K562 (cell line): ENCODE data around the gene PSORS1C1. TPM values are rescaled to one million over a fixed set of nuclear protein-coding genes. Genes with fewer than 3 reads are reported as not detected.

Source experiments
- RERE ChIP-seq: sonication (generic); formaldehyde crosslinking; IDR thresholded peaks from 2 replicates; pipeline ENCODE4 v1.8.0; 2023; ENCODE audit warnings: missing genetic modification reagents, mild to moderate bottlenecking, borderline replicate concordance
- SETDB1 ChIP-seq: IDR thresholded peaks from one replicate; pipeline ENCODE4 v1.6.1; 2012; ENCODE audit warnings: low read length, control low read depth, inconsistent platforms
- polyA plus RNA-seq, 8 experiments: library from polyadenylated mRNA; depleted of rRNA in 4 of 8; stranded (reverse) in 5 of 8; unstranded in 3 of 8; fragments of >200 nt; fragmentation: Nextera tagmentation in 2 of 8; fragmentation: Illumina TruSeq in 1 of 8; extraction: Ambion mirVana in 2 of 8; extraction: Trizol in 1 of 8; gene quantifications; 2 replicates each; pipeline versions ENCODE4 v1.2.1 to v1.2.3, GENCODE V29; 2011 to 2014; ENCODE audit warnings: inconsistent platforms in 1 of 8, missing spikeins in 1 of 8
- total RNA-seq, 7 experiments: library from RNA; depleted of rRNA in 6 of 7; stranded (reverse); fragments of >200 nt in 6 of 7; fragmentation: Illumina TruSeq in 2 of 7; extraction: Trizol in 2 of 7; gene quantifications; 2 replicates each; pipeline versions ENCODE4 v1.2.1 to v1.2.3, GENCODE V29; 2011 to 2021; ENCODE audit warnings: low replicate concordance in 1 of 7
- TF ChIP-seq, protein P1 (sequence below): sonication (generic); formaldehyde crosslinking; IDR thresholded peaks from 2 replicates; pipeline ENCODE4 v1.8.0; 2022; ENCODE audit warnings: mild to moderate bottlenecking, missing genetic modification reagents

PSORS1C1 gene
- total and polyA plus RNA-seq, 9 of the 15 experiments (the other 6 are each of a cell fraction or from before 2014, with no cell fraction given), result 0.11 TPM; not detected in 8

- TF ChIP-seq RERE (CRISPR knock-in tag) (no peak), SETDB1 (no peak)
- TF ChIP-seq, protein P1, sequence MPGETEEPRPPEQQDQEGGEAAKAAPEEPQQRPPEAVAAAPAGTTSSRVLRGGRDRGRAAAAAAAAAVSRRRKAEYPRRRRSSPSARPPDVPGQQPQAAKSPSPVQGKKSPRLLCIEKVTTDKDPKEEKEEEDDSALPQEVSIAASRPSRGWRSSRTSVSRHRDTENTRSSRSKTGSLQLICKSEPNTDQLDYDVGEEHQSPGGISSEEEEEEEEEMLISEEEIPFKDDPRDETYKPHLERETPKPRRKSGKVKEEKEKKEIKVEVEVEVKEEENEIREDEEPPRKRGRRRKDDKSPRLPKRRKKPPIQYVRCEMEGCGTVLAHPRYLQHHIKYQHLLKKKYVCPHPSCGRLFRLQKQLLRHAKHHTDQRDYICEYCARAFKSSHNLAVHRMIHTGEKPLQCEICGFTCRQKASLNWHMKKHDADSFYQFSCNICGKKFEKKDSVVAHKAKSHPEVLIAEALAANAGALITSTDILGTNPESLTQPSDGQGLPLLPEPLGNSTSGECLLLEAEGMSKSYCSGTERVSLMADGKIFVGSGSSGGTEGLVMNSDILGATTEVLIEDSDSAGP (CRISPR knock-in tag), result no peak
- TF ChIP-seq, all 486 proteins: peak for 0
These were observed 30.4 kb downstream of the PSORS1C1 start (continued) for GRCh38 chr6:31144970-31145340.
